Activated CD4-positive, alpha-beta memory T cell treated with anti-CD3 and anti-CD28 coated beads, Interleukin-2, amount 10 ng/mL, durations not matched to agents 7 days and 5 days (primary cell): ENCODE results near the gene GALNT18. TPM values are rescaled to one million over a fixed set of nuclear protein-coding genes. Genes with fewer than 3 reads are reported as not detected.

Experiments
- CTCF ChIA-PET: fragments of 350-600 bp; sonication (Branson Sonifier 250); formaldehyde crosslinking; loops from one replicate; lab custom pipeline; 2021; ENCODE audit warnings: antibody characterized with exemption, inconsistent platforms; lab: Charles Lee
- POLR2A ChIA-PET: fragments of 350-600 bp; sonication (Branson Sonifier 250); formaldehyde crosslinking; loops from one replicate; lab custom pipeline; 2021; ENCODE audit warnings: antibody characterized with exemption; lab: Charles Lee
- DNase-seq: peaks from one replicate; pipeline ENCODE4 v3.0.0-alpha.2; 2020
- H3K27ac Mint-ChIP-seq: one replicate; pipeline ENCODE4 v1.8.0; 2021; ENCODE audit warnings: mild to moderate bottlenecking, mixed read lengths
- H3K27me3 Mint-ChIP-seq: one replicate; pipeline ENCODE4 v1.8.0; 2021; ENCODE audit warnings: mixed read lengths
- H3K36me3 Mint-ChIP-seq: one replicate; pipeline ENCODE4 v1.8.0; 2021; ENCODE audit warnings: low read depth, mixed read lengths
- H3K4me1 Mint-ChIP-seq: one replicate; pipeline ENCODE4 v1.8.0; 2021; ENCODE audit warnings: mixed read lengths
- H3K4me3 Mint-ChIP-seq: one replicate; pipeline ENCODE4 v1.8.0; 2021; ENCODE audit warnings: mild to moderate bottlenecking, mixed read lengths
- H3K9me3 Mint-ChIP-seq: one replicate; pipeline ENCODE4 v1.8.0; 2021; ENCODE audit warnings: mixed read lengths
- total RNA-seq, 2 experiments: library from RNA; stranded (reverse); gene quantifications; one replicate each; pipeline ENCODE4 v1.2.3, GENCODE V29; 2021

The GALNT18 gene
- total RNA-seq, 2 experiments from 2014 or later: 0.60 to 0.93 TPM

GRCh38 chr11:11594162-11594561, 27.6 kb downstream of the GALNT18 start:
- no peak for DNase-seq
- Mint-ChIP-seq H3K4me3 (no peak overlapping the region), H3K9me3 (no peaks in the 10 kb centered on the region), H3K4me1 (no peaks in the 10 kb centered on the region), H3K27me3 (peaks cover 8% of the 10 kb centered on the region), H3K27ac (no peak overlapping the region), H3K36me3 (no peaks in the 10 kb centered on the region)
- POLR2A ChIA-PET: no interaction called here
- CTCF ChIA-PET: no interaction called here

GRCh38 chr11:11592146-11592684, 29.6 kb downstream of the GALNT18 start:
- H3K4me3 Mint-ChIP-seq: no peak overlapping the region
- no peak overlapping the region for H3K27ac Mint-ChIP-seq
- peaks cover 6% of the 10 kb centered on the region for H3K27me3 Mint-ChIP-seq
- no peak for DNase-seq
- no peaks in the 10 kb centered on the region for H3K4me1 Mint-ChIP-seq
- POLR2A ChIA-PET: no interaction called here
- no peaks in the 10 kb centered on the region for H3K36me3 Mint-ChIP-seq
- CTCF ChIA-PET: interaction anchor here (0.5 kb wide), 1 partner anchor 798 kb away, joined by 3 read pairs; no protein-coding TSS in a partner anchor
- no peaks in the 10 kb centered on the region for H3K9me3 Mint-ChIP-seq

DNA sequence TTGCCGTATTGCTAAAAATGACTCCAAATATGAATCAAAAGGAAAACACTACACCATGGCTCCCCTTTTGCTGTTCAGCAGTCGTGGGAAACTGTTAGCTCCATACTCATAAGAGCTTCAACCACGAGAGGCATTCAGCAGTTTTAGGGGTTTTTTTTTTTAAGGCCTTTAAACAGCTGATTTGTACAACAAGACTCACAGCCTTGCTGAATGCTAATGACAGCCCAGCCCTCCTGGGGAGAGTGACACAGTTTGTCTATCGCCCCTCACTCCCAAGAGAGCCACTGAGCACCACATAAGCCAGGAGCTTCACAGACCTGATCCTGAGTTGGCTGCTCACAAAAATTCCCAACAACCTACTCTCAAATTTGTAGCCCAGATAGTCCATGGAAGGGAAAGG, 32.4 kb downstream of the GALNT18 start:
- H3K27ac Mint-ChIP-seq: no peak overlapping the region
- H3K9me3 Mint-ChIP-seq: no peaks in the 10 kb centered on the region
- CTCF ChIA-PET: no interaction called here
- H3K4me1 Mint-ChIP-seq: no peaks in the 10 kb centered on the region
- H3K36me3 Mint-ChIP-seq: no peaks in the 10 kb centered on the region
- no peak overlapping the region for H3K4me3 Mint-ChIP-seq
- no peak for DNase-seq
- POLR2A ChIA-PET: no interaction called here
- H3K27me3 Mint-ChIP-seq: peaks cover 4% of the 10 kb centered on the region

- Mint-ChIP-seq H3K27me3 (peaks cover 4% of the 10 kb centered on the region), H3K36me3 (no peaks in the 10 kb centered on the region), H3K4me1 (no peaks in the 10 kb centered on the region), H3K27ac (no peak overlapping the region), H3K4me3 (no peak overlapping the region), H3K9me3 (no peaks in the 10 kb centered on the region)
- POLR2A ChIA-PET: no interaction called here
- DNase-seq: no peak
- CTCF ChIA-PET: no interaction called here
Observed at GRCh38 chr11:11588891-11589290, 32.9 kb downstream of the GALNT18 start.

DNA sequence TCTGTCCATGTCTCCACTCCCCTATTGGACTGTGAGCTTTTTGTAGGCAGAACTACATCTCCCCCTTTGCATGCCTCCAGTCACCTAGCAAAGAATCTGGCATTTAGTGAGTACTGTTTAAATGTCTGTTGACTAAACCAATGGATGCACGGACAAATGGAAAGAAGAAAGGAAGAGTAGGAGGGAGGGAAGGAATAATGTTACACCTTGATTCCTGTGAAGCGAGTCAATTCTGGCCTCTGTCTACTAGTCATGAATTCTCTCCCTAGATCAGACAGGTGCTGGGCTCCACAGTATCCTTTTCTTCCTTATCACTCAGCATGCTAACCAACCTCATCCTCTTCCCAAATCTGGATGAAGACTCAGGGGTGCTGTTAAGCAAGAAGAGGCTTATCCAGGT, 33.6 kb downstream of the GALNT18 start:
- H3K27me3 Mint-ChIP-seq: peaks cover 4% of the 10 kb centered on the region
- H3K27ac Mint-ChIP-seq: no peak overlapping the region
- no peaks in the 10 kb centered on the region for H3K4me1 Mint-ChIP-seq
- ChIA-PET POLR2A (no interaction called here), CTCF (no interaction called here)
- H3K9me3 Mint-ChIP-seq: no peaks in the 10 kb centered on the region
- no peak for DNase-seq
- no peaks in the 10 kb centered on the region for H3K36me3 Mint-ChIP-seq
- H3K4me3 Mint-ChIP-seq: no peak overlapping the region

GRCh38 chr11:11587122-11587521, 34.7 kb downstream of the GALNT18 start:
- CTCF ChIA-PET: no interaction called here
- no peaks in the 10 kb centered on the region for H3K9me3 Mint-ChIP-seq
- no peak for DNase-seq
- H3K27ac Mint-ChIP-seq: no peak overlapping the region
- POLR2A ChIA-PET: no interaction called here
- peaks cover 4% of the 10 kb centered on the region for H3K27me3 Mint-ChIP-seq
- H3K4me1 Mint-ChIP-seq: no peaks in the 10 kb centered on the region
- H3K4me3 Mint-ChIP-seq: no peak overlapping the region
- no peaks in the 10 kb centered on the region for H3K36me3 Mint-ChIP-seq

DNA sequence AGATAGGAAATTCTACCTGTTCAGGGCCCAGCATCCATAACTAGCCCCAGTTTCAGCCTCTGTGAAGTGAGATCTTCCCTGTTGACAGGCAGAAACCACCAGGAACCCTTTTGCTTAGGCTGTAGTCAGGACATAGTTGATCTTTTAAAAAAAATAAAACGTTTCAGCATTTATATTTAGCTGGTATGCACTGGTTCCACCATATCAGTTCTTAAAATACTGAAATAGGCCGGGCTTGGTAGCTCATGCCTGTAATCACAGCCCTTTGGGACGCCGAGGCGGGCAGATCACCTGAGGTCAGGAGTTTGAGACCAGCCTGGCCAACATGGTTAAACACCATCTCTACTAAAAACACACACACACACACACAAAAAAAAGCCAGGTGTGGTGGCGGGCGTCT, 35.3 kb downstream of the GALNT18 start:
- Mint-ChIP-seq H3K9me3 (no peaks in the 10 kb centered on the region), H3K4me1 (no peaks in the 10 kb centered on the region), H3K4me3 (no peak overlapping the region), H3K36me3 (no peaks in the 10 kb centered on the region), H3K27ac (no peak overlapping the region), H3K27me3 (peaks cover 7% of the 10 kb centered on the region)
- ChIA-PET POLR2A (no interaction called here), CTCF (no interaction called here)
- DNase-seq: no peak

DNA sequence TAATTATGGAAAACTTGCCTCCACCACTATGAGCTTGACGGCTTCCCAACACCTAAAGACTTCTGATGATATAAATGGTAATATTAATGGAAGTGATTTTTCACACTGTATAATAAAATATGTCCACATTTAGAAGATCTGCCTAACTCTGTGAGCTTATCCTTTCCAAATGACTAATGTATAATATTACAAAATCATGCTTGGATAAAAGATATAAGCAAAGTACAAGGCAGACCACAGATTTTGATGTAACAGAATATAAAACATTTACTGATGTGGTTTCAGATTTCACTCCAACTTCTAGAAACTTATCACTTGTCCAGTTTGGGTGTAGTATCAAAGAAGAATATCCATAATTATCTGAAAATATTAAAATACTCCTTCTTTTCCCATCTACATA, 36.9 kb downstream of the GALNT18 start:
- Mint-ChIP-seq H3K4me1 (no peaks in the 10 kb centered on the region), H3K27ac (no peak overlapping the region)
- CTCF ChIA-PET: no interaction called here

DNA sequence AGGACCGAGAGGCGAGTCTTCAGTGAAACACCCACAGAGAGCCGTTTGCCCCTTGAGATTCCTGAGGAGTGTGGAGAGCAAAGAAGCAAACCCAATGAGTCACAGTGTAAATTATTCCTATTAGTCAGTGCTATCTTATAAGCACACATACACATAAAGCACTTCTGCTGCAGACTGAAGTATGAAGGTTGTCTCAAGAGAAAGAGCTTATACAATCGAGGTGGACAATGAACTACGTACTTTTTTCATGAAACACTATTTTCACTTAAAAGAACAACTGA, 37.3 kb downstream of the GALNT18 start:
- Mint-ChIP-seq H3K9me3 (no peaks in the 10 kb centered on the region), H3K4me1 (no peaks in the 10 kb centered on the region), H3K36me3 (no peaks in the 10 kb centered on the region), H3K27ac (no peak overlapping the region), H3K4me3 (no peak overlapping the region), H3K27me3 (peaks cover 7% of the 10 kb centered on the region)
- no peak for DNase-seq
- ChIA-PET CTCF (no interaction called here), POLR2A (no interaction called here)

More for the DNA sequence above, 36.9 kb downstream of the GALNT18 start:
- Mint-ChIP-seq H3K4me3 (no peak overlapping the region), H3K9me3 (no peaks in the 10 kb centered on the region), H3K27me3 (peaks cover 7% of the 10 kb centered on the region), H3K36me3 (no peaks in the 10 kb centered on the region)
- no peak for DNase-seq
- POLR2A ChIA-PET: no interaction called here

GRCh38 chr11:11583801-11584529, 37.8 kb downstream of the GALNT18 start:
- H3K36me3 Mint-ChIP-seq: no peaks in the 10 kb centered on the region
- no peak for DNase-seq
- POLR2A ChIA-PET: no interaction called here
- no peak overlapping the region for H3K27ac Mint-ChIP-seq
- H3K4me3 Mint-ChIP-seq: no peak overlapping the region
- CTCF ChIA-PET: no interaction called here
- no peaks in the 10 kb centered on the region for H3K9me3 Mint-ChIP-seq
- H3K27me3 Mint-ChIP-seq: peaks cover 7% of the 10 kb centered on the region
- H3K4me1 Mint-ChIP-seq: no peaks in the 10 kb centered on the region

DNA sequence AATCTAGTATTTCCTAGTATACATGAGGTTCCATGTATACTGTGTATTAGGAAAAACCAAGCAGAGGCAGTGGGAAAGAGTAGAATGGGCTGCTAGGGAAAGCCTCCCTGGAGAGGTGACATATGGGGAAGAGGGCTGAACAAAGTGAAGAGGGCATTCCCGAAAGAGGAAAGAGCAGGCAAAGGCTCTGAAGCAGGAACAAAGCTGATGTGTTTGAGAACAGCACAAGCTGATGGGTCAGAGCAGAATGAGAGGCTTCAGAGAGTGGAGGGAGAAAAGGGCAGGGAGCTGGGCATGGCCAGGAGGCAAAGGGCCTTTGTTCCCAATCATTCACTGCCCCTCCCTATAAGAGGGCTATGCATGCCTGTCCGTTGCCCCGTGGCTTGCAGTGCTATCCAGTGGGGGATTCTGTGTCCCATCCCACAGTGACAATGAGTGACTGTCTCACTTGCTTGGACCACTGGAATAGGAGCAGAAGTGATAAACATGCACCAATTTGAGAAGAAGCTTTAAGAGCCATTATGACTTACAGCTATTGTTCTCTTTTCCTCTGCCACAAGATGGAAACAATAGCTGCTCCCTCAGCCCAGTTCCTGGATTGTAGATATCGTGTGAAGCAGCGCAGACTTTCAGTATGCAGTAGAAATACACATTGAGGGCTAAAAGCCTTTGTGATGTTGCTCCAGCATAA, 39.6 kb downstream of the GALNT18 start:
- H3K27ac Mint-ChIP-seq: no peak overlapping the region
- H3K4me3 Mint-ChIP-seq: no peak overlapping the region
- POLR2A ChIA-PET: no interaction called here
- no peaks in the 10 kb centered on the region for H3K9me3 Mint-ChIP-seq
- CTCF ChIA-PET: no interaction called here
- H3K27me3 Mint-ChIP-seq: peaks cover 3% of the 10 kb centered on the region
- H3K36me3 Mint-ChIP-seq: no peaks in the 10 kb centered on the region
- H3K4me1 Mint-ChIP-seq: peaks cover 7% of the 10 kb centered on the region
- DNase-seq: no peak

GRCh38 chr11:11581481-11581880, 40.3 kb downstream of the GALNT18 start:
- no peaks in the 10 kb centered on the region for H3K36me3 Mint-ChIP-seq
- H3K27me3 Mint-ChIP-seq: peaks cover 3% of the 10 kb centered on the region
- CTCF ChIA-PET: no interaction called here
- H3K4me3 Mint-ChIP-seq: no peak overlapping the region
- no peak overlapping the region for H3K27ac Mint-ChIP-seq
- peaks cover 7% of the 10 kb centered on the region for H3K4me1 Mint-ChIP-seq
- no peaks in the 10 kb centered on the region for H3K9me3 Mint-ChIP-seq
- POLR2A ChIA-PET: no interaction called here
- no peak for DNase-seq

DNA sequence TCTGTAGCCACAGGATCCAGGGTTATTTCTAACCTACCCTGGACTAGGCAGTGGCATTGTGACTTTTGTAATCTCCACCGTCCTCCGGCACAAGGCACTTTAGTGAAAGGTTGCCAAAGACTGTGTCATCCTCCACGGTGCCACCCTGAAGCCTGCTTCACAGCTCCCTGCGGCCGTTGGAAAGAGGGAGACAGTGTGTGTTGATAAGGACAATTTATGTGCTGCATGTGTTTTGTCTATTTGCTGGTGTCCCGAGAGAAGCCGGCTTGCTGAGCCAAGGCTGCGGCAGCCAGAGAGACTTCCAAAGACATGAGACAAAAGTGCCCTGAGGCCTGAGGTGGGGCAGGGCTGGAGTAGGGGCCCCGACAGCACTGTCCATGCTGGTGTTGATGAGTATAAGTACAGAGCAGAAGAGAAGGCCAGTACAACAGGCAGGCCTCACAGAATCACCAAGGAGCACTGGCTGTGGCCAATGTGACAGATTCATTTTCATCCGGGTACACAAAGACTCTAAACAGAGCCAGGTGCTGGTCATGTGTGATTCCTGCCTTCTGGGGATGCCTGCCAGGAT, 40.9 kb downstream of the GALNT18 start:
- Mint-ChIP-seq H3K4me1 (peaks cover 7% of the 10 kb centered on the region), H3K27ac (no peak overlapping the region), H3K36me3 (no peaks in the 10 kb centered on the region), H3K4me3 (no peak overlapping the region), H3K9me3 (no peaks in the 10 kb centered on the region), H3K27me3 (peaks cover 3% of the 10 kb centered on the region)
- DNase-seq: no peak
- POLR2A ChIA-PET: no interaction called here
- CTCF ChIA-PET: no interaction called here
